Parathyroid adenoma (tissue), 2 donors: ENCODE measurements around the gene KATNB1.
A peak's percentile ranks its signal among the peaks of the same experiment; 100 is the strongest.

Source experiments
- H2AFZ ChIP-seq: fragments of 300-600 bp; sonication (generic); one replicate; pipeline ENCODE4 v1.7.0; 2017; ENCODE audit warnings: antibody characterized with exemption, mild to moderate bottlenecking
- H3K27ac ChIP-seq: fragments of 300-600 bp; sonication (generic); one replicate; pipeline ENCODE4 v1.7.0; 2017
- H3K27me3 ChIP-seq: fragments of 300-600 bp; sonication (generic); one replicate; pipeline ENCODE4 v1.7.0; 2017; ENCODE audit warnings: low read length; ENCODE audit not compliant: control insufficient read depth, insufficient read depth
- H3K36me3 ChIP-seq: fragments of 300-600 bp; sonication (generic); one replicate; pipeline ENCODE4 v1.7.0; 2017; ENCODE audit warnings: low read length; ENCODE audit not compliant: control insufficient read depth, insufficient read depth
- H3K4me1 ChIP-seq: fragments of 300-600 bp; sonication (generic); one replicate; pipeline ENCODE4 v1.7.0; 2017; ENCODE audit warnings: control low read depth
- H3K4me2 ChIP-seq: fragments of 300-600 bp; sonication (generic); one replicate; pipeline ENCODE4 v1.7.0; 2017; ENCODE audit warnings: low read length
- H3K4me3 ChIP-seq: fragments of 300-600 bp; sonication (generic); one replicate; pipeline ENCODE4 v1.7.0; 2017; ENCODE audit warnings: low read depth, low read length
- H3K79me2 ChIP-seq: fragments of 300-600 bp; sonication (generic); one replicate; pipeline ENCODE4 v1.7.0; 2017; ENCODE audit warnings: control low read depth
- H3K9ac ChIP-seq: fragments of 300-600 bp; sonication (generic); one replicate; pipeline ENCODE4 v1.7.0; 2017; ENCODE audit warnings: mild to moderate bottlenecking
- H3K9me3 ChIP-seq: fragments of 300-600 bp; sonication (generic); one replicate; pipeline ENCODE4 v1.7.0; 2017; ENCODE audit warnings: low read length; ENCODE audit not compliant: control insufficient read depth
- CTCF ChIP-seq: fragments of 300-600 bp; sonication (generic); IDR thresholded peaks from one replicate; pipeline ENCODE4 v1.7.0; 2017; ENCODE audit warnings: antibody characterized with exemption, mild to moderate bottlenecking
- donor health status: primary hyperparathyroidism.

KATNB1 gene

GRCh38 chr16:57799600-57800199, 64.1 kb downstream of the KATNB1 start:
- Histone ChIP-seq H3K4me3 (no peak overlapping the region), H3K4me2 (no peak overlapping the region), H3K36me3 (no peaks in the 10 kb centered on the region), H2AFZ (no peak overlapping the region), H3K9me3 (no peaks in the 10 kb centered on the region), H3K27me3 (no peaks in the 10 kb centered on the region), H3K27ac (peak overlapping the region; percentile 11), H3K4me1 (peaks cover 17% of the 10 kb centered on the region), H3K79me2 (peaks cover 12% of the 10 kb centered on the region), H3K9ac (no peak overlapping the region)
- no peak for TF ChIP-seq CTCF

GRCh38 chr16:57800200-57801097, 64.9 kb downstream of the KATNB1 start:
- H3K27me3 ChIP-seq, result no peaks in the 10 kb centered on the region
- peak overlapping the region; percentile 66 for H3K4me2 ChIP-seq
- H3K9me3 ChIP-seq, result no peaks in the 10 kb centered on the region
- H3K79me2 ChIP-seq, result peaks cover 6% of the 10 kb centered on the region
- H3K27ac ChIP-seq, result peak overlapping the region; percentile 48
- TF ChIP-seq CTCF, result no peak
- no peak overlapping the region for H3K9ac ChIP-seq
- peak overlapping the region; percentile 62 for H3K4me3 ChIP-seq
- no peak overlapping the region for H2AFZ ChIP-seq
- no peaks in the 10 kb centered on the region for H3K36me3 ChIP-seq
- peaks cover 16% of the 10 kb centered on the region for H3K4me1 ChIP-seq

GRCh38 chr16:57801098-57801808, 65.7 kb downstream of the KATNB1 start:
- H2AFZ ChIP-seq, result peak overlapping the region; percentile 78
- H3K9me3 ChIP-seq, result no peaks in the 10 kb centered on the region
- peaks cover 14% of the 10 kb centered on the region for H3K4me1 ChIP-seq
- TF ChIP-seq CTCF, result no peak
- H3K36me3 ChIP-seq, result no peaks in the 10 kb centered on the region
- peak overlapping the region; percentile 48 for H3K27ac ChIP-seq
- peaks cover under 1% of the 10 kb centered on the region for H3K79me2 ChIP-seq
- no peaks in the 10 kb centered on the region for H3K27me3 ChIP-seq
- H3K9ac ChIP-seq, result peak overlapping the region; percentile 4
- H3K4me2 ChIP-seq, result peak overlapping the region; percentile 66
- H3K4me3 ChIP-seq, result peak overlapping the region; percentile 62

- peaks cover 14% of the 10 kb centered on the region for H3K4me1 ChIP-seq
- H3K79me2 ChIP-seq, result no peaks in the 10 kb centered on the region
- peak overlapping the region; percentile 78 for H2AFZ ChIP-seq
Observed at GRCh38 chr16:57801809-57802340, 66.3 kb downstream of the KATNB1 start.

More at GRCh38 chr16:57801809-57802340, 66.3 kb downstream of the KATNB1 start:
- Histone ChIP-seq H3K27me3 (no peaks in the 10 kb centered on the region), H3K9me3 (no peaks in the 10 kb centered on the region), H3K4me2 (peak overlapping the region; percentile 66), H3K9ac (peak overlapping the region; percentile 4), H3K27ac (peak overlapping the region; percentile 48), H3K4me3 (peak overlapping the region; percentile 62), H3K36me3 (no peaks in the 10 kb centered on the region)
- no peak for TF ChIP-seq CTCF
